Spleen (tissue), 7 donors: ENCODE results near the gene SSRP1.

Experiments used
- CTCF ChIP-seq, 11 experiments: fragments of 200-600 bp in 7 of 11; fragments of 450-650 bp in 4 of 11; sonication (generic) in 4 of 11; IDR thresholded peaks in 8 of 11; conservative IDR thresholded peaks in 3 of 11; 1 replicate in 7 of 11; 2 replicates in 4 of 11; pipeline versions ENCODE4 v1.4.0 to v1.8.0; 2016 to 2021; ENCODE audit warnings: antibody characterized with exemption in 11 of 11, inconsistent platforms in 4 of 11, mild to moderate bottlenecking in 1 of 11
- POLR2A ChIP-seq, 3 donors: fragments of 450-650 bp; IDR thresholded peaks; one replicate each; pipeline ENCODE4 v1.5.1; 2017; ENCODE audit warnings: antibody characterized with exemption in 3 of 3, mild to moderate bottlenecking in 1 of 3
- donor health status: DM: no; HTN: no; CAD: no; lungs with moderate emphysema.
- donor health status: DM: no; HTN: no; CAD: no.
- donor health status: DM: no; HTN: no; CAD: no.

GRCh38 chr11:57357856-57358255 lies 22.2 kb upstream of the SSRP1 start:
- no peak for TF ChIP-seq CTCF (IDR thresholded peaks at IDR 0.05 in 8 of 11, conservative IDR thresholded peaks at IDR 0.05 in 3 of 11)
- no peak for TF ChIP-seq POLR2A (IDR thresholded peaks at IDR 0.05)
